Midbrain (tissue), 1 donor: ENCODE measurements around the gene CACNB3.

Experiments
- DNase-seq: peaks from one replicate; lab custom pipeline; 2025; lab: John Stamatoyannopoulos, UW

CACNB3 gene

DNA sequence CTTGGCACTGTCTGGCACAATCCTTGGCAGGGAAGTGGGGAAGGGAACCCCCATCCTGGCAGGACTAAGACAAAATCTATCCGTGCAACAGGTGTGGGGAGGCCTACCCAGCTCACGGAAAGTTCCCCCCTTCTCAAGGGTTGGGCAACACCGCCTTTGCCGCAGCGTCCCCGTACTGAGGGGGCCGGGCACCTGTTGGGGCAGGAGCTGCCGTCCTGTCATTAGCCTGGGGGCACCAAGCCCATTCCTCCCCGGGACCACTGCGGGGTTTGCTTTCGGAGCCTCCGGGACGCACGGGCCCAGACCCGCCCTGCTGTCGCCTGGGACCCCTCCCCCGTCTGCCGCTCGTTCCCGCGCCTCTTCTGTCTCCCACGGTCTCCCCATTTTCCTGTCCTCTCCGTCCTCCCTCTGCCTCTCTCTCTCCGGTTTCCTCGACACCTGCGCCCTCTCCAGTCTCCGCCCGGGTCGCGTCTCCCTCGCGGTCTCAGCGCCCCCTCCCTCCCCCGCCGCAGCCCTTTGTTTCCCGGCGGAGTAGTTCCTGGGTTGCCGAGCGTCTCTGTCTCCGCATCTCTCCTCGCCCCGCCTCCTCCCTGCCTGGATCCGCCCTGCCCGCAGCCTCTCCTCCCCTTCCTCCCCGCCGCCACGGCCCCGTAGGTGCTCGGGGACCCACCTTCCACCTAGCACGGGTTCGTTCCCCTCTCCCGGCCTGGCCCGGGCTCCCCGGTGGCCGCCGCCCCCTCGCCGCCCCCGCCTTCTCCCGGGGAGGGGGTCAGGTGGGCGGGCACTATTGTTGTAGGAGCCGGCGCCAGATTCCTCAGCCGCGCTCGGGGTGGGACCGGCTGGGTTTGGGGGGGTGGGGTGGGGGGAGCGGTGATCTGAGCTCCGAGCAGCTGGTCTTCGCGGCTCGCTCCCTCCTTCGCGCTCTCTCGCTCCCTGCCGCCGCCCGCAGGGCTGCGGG is at the start of gene CACNB3:
TSS of gene CACNB3 (plus strand) at position 624 of the 958 bp plus-strand sequence. CDS start 434 bp downstream, outside the sequence.
- peak; percentile 23 for DNase-seq

DNA sequence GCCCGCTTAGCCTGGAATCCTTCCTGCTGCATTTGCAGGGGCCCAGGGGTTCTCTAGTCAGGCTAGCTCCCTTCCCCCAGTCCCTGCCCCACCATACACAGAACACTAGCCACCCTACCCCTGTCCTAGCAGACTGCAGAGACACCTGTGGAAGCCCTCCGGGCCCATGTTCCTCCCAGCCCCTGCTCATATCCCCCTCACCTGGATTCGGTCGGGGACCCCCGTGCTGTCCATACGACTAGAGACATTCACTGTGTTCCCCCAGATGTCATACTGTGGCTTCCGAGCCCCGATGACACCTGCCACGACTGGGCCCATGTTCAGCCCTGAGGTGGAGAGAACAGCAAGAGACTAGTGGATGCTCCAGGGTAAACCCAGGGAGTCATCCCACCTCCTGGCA is 49.6 kb upstream of the CACNB3 start:
- DNase-seq, result no peak

- DNase-seq, result no peak
Observed at GRCh38 chr12:48770756-48771155, 47.5 kb upstream of the CACNB3 start.

- DNase-seq, result no peak
Observed at GRCh38 chr12:48771588-48772112, 46.6 kb upstream of the CACNB3 start.

- no peak for DNase-seq
Observed at GRCh38 chr12:48773686-48774085, 44.6 kb upstream of the CACNB3 start.

GRCh38 chr12:48774516-48774915 is 43.8 kb upstream of the CACNB3 start:
- DNase-seq, result no peak

GRCh38 chr12:48775299-48775698 is 43.0 kb upstream of the CACNB3 start:
- no peak for DNase-seq

GRCh38 chr12:48775991-48776649 is 42.2 kb upstream of the CACNB3 start:
- DNase-seq, result no peak

DNA sequence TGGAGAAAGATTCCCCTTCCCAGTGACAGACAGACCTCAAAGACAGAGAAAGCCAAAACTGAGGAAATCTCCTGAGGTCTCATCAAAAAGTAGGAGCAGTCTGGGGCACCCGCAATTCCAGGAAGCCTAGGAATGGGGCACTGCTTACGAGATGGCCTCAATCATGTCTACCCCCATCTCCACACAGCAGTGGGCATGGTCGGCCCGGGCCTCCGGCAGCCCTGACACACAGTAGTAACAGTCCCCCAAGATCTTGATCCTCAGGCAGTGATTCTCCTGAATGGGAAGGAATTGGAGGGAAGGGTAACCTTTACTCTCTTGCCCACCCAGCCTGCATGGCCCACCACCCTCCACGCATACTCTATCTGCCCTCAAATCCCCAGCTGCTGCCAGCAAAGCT is 41.3 kb upstream of the CACNB3 start:
- DNase-seq, result no peak

DNA sequence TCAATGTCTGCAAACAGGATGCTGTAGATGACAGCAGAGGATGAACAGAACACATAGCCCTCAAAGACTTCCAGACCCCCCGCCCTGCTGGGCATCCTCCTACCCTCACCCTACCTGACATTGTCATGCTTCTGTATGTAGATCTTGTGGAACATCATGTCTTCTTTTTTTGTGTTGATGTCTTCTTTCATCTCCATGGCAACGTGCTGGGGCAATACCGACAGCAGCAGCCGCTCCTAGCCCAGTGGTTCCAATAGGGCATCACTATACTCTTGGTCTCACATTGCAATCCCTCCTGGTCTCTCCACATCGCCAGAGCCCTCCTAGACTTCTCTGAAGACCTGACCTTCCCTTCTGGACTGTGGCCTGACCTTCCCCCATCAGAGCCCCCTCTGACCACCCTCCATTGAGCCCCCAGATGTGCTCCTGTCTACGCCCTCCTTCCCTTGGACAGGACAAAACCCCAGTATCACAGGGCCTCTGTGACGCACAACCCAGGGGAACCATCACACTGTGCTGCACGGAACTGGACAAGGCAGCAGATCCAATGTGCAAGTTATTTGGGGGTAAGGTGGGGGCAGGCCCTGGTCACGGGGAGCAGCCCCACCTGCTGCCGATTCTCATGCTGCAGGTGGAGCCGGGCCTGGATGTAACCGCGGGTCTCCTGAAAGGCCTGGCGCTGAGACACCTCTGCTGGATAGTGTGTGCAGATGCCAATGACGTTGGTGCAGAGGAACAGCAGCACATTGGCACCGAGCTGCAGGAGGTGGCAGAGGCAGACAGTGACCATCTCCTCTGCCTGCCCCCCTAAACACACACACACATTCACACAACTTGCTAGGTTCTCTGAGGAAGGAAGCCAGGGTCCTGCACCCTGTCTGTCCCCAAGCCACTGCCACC is 40.5 kb upstream of the CACNB3 start:
- DNase-seq, result no peak

DNA sequence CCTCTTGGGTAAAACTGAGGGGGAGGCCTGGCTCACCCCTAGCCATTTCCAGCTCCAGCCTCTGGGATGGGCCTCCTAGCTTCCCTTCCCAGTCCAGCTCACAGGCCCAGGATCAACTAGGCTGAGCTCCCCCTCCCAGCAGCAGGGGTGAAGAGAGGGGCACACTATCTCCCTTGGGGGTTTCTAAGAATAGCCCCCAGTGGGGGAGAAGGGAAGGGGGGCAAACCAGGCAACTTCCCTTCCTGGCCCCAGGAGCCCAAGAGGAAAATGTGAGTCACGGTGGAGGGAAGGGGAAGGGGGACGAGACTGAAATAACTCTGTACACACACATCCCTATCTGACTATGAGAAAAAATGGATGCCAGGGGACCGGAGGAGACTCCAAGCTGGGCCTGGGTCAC is 38.4 kb upstream of the CACNB3 start:
- no peak for DNase-seq

DNA sequence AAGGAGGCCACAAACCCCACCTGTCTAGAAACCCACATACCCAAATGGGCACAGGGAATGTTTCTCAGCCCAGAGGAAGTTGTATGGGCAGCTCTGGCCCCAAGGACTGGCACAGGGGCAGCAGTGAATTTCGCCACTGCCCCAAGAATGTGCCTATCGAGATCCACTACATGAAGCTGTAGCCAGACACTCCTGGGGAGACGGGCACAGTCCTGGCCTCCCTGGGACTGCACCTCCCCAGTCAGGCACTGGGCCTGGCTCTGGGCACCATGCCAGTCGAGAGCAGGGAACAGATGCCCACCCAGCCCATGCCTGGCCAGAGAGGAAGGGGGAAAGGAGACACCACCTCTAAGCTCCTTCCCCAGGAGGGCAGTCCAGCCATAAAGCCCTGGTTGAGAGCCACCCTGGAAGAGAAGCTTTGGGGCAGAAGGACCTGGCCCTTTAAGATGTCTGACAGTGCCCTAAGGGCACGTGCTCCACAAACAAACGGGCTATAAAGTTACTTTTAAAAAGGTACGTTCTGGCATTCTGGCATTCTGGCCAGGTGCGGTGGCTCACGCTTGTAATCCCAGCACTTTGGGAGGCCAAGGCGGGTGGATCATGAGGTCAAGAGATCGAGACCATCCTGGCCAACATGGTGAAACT is 37.8 kb upstream of the CACNB3 start:
- DNase-seq, result no peak

DNA sequence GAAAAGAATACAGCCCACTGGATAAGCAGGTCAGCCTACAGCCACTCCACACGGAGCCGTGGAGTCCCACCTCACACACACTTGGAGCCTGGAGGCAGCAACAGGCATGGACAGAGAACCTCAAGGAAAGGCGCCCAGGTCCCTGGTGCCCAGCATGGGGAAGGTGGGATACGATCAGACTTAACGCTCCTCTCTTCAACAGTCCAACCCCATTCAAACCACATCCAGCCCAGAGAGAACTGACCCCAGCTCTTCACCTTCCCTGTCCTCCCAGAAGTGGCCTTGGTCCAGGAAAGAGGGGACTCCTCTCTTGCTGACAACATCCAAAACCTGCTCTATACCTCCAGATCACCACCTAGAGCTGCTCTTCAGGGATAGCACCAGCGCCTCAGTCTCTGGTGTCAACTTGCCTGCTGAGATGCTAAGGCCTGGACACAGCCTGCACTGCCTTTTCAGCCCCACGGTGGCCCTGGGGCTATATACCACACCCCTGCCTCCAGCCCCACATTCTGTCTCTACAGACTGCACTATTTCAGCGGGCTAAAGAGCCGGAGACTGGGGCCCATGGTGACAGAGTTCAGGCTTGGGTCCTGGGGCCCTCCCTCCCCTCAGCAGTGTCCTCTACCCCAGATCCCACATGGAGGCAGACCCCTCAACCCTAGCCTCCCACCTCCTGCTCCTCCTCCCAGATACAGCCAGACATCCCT is 36.4 kb upstream of the CACNB3 start:
- DNase-seq, result no peak

DNA sequence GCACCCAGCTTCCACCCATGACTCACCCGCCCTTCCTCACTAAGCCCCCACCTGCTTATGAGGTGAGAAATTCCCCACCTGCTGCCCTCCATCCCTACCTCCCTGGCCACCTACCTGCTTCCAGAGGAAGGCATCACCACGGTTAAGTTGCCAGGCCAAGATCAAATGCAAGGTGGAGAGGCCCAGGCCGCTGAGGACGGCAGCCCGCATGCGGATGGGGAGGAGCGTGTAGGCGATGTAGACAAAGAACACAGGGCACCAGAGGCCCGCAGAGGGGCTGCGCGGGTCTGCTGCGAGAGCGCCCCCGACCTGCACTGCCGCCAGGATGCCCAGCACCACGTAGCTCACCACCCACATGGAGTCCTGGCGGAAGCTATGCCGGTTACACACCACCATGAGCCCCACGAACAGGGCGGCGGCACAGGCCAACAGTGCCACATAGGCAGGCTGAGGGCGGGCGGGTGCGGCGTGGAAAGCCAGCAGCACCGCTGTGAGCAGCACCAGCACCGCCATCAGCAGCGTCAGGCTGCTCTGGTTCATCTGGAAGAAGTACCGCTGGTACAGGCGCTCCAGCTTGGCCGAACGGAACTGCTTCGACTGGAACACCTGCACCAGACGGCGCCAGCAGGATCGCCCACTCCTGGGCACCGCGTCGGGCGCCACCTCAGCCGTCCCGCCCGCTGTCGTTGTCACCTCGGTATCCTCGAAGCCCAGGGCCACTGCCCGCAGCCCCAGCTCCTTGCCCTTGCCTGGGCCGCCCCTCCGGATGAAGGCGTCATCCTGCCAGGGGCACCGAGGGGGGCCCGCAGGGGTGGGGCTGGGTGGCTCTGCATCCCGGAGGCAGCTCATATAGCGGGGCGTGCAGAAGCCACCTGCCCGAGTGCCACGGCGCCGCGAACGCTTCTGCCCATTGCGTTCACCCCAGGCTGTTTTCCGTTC is 35.6 kb upstream of the CACNB3 start:
- no peak for DNase-seq

- no peak for DNase-seq
Observed at GRCh38 chr12:48783432-48783831, 34.9 kb upstream of the CACNB3 start.

- DNase-seq, result no peak
Observed at GRCh38 chr12:48786591-48787544, 31.4 kb upstream of the CACNB3 start.

DNA sequence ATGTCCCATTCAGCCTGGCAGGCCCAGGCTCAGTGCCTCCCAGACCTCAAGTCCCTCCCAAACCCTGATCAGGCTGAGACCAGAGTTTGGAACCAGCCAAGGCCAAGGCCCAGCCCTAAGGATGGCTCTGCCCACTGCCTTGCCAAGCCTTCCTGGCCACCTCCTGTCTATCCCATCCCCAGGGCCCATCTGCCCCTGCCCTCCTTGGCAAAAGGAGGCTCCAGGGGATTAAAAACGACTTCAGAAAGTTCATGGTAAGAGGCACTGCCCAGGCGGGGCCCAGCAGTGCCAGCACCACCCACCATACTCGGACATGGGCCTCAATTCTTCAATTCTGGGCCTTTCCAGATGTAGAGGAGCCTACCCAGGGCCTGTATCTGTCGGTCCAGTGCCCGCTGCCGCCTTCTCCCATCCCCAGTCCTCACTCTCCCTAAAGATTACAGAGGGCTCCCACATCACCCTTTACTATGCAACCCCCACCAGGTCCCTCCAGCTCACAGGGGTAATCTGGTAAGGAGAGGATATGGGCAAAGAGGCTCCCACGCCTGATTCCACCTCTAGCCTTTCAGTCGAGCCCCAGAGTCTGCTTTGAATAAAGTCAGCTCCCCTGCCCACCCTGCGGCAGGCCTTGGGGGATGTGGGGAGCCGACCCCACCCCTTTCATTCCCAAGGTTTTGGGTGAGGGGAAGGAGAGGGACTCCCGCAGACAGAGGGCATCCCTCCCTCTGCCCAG is 30.3 kb upstream of the CACNB3 start:
- no peak for DNase-seq

DNA sequence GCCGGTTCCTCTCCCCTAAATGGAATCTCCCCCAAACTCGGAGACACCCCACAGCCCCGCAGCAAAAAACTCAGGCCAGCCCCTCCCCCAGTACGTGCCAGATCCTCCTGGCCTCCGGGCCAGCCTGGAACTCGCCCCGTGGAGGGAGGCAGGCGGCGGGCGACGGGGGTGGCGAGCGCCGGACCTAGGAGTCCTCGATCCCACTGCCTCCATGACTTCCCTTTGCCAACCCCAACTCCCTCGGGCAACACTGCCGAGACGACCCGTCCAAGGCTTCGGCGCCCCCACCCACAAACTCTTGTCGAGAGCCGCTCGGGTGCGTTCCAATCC is 29.8 kb upstream of the CACNB3 start:
- no peak for DNase-seq
